Mesendoderm (in vitro differentiated cells): ENCODE data around the gene NDUFA7.
"Not testable (repeated sequence)": the region's sequence is repeated elsewhere in the genome, so short reads cannot be mapped to it uniquely, and the experiment has no call there.

Experiments
- DNase-seq: peaks from one replicate; pipeline ENCODE4 v3.0.0; 2013
- H2AK5ac ChIP-seq: 2 replicates; pipeline ENCODE4 v1.6.1; 2013; ENCODE audit warnings: low read length, inconsistent platforms
- H2BK120ac ChIP-seq: 2 replicates; pipeline ENCODE4 v1.6.1; 2013; ENCODE audit warnings: low read depth, mild to moderate bottlenecking, low read length, moderate library complexity, mixed read lengths
- H2BK15ac ChIP-seq: replicated peaks from 2 replicates; pipeline ENCODE4 v1.6.1; 2013; ENCODE audit warnings: low read depth, mild to moderate bottlenecking, moderate library complexity
- H2BK5ac ChIP-seq: 2 replicates; pipeline ENCODE4 v1.6.1; 2013; ENCODE audit warnings: low read length, inconsistent platforms
- H3K18ac ChIP-seq: 2 replicates; pipeline ENCODE4 v1.6.1; 2013; ENCODE audit warnings: mild to moderate bottlenecking, low read length, mixed read lengths
- H3K23ac ChIP-seq: one replicate; pipeline ENCODE4 v1.6.1; 2013; ENCODE audit warnings: low read length
- H3K27ac ChIP-seq: 2 replicates; pipeline ENCODE4 v1.5.1; 2013; ENCODE audit warnings: low read depth, mild to moderate bottlenecking, inconsistent platforms, low read length, moderate library complexity
- H3K27me3 ChIP-seq: 2 replicates; pipeline ENCODE4 v1.6.1; 2013; ENCODE audit warnings: low read length, control low read depth, mild to moderate bottlenecking, inconsistent platforms; ENCODE audit not compliant: insufficient read depth, poor library complexity
- H3K36me3 ChIP-seq: 2 replicates; pipeline ENCODE4 v1.6.1; 2013; ENCODE audit warnings: low read length, inconsistent platforms; ENCODE audit not compliant: control insufficient read depth, insufficient read depth
- H3K4ac ChIP-seq: one replicate; pipeline ENCODE4 v1.6.1; 2013; ENCODE audit warnings: low read depth, mild to moderate bottlenecking, low read length, moderate library complexity
- H3K4me1 ChIP-seq: 2 replicates; pipeline ENCODE4 v1.6.1; 2013; ENCODE audit warnings: low read depth, low read length, inconsistent platforms; ENCODE audit not compliant: control insufficient read depth
- H3K4me2 ChIP-seq: 2 replicates; pipeline ENCODE4 v1.6.1; 2013; ENCODE audit warnings: low read length
- H3K4me3 ChIP-seq: 2 replicates; pipeline ENCODE4 v1.5.1; 2013; ENCODE audit warnings: mild to moderate bottlenecking, low read length
- H3K56ac ChIP-seq: one replicate; pipeline ENCODE4 v1.6.1; 2013; ENCODE audit warnings: low read length
- H3K79me1 ChIP-seq: 2 replicates; pipeline ENCODE4 v1.6.1; 2013; ENCODE audit warnings: low read length, inconsistent platforms
- H3K79me2 ChIP-seq: 2 replicates; pipeline ENCODE4 v1.6.1; 2013; ENCODE audit warnings: mild to moderate bottlenecking, low read length; ENCODE audit not compliant: control insufficient read depth, insufficient read depth
- H3K9ac ChIP-seq: 2 replicates; pipeline ENCODE4 v1.6.1; 2013; ENCODE audit warnings: low read length, inconsistent platforms
- H4K5ac ChIP-seq: one replicate; pipeline ENCODE4 v1.6.1; 2013; ENCODE audit warnings: low read length
- H4K8ac ChIP-seq: one replicate; pipeline ENCODE4 v1.6.1; 2013; ENCODE audit warnings: low read depth, mild to moderate bottlenecking, control low read depth, low read length, moderate library complexity
- WGBS: extraction: QIAGEN DNeasy Blood & Tissue Kit; methylation state at CpG from one replicate; pipeline ENCODE4 v1.1.7; 2013; ENCODE audit warnings: low lambda C conversion rate, missing lambda C conversion rate; ENCODE audit not compliant: insufficient coverage; ENCODE audit errors: extremely low coverage; 5-methylcytosine and 5-hydroxymethylcytosine counted together

The NDUFA7 gene

DNA sequence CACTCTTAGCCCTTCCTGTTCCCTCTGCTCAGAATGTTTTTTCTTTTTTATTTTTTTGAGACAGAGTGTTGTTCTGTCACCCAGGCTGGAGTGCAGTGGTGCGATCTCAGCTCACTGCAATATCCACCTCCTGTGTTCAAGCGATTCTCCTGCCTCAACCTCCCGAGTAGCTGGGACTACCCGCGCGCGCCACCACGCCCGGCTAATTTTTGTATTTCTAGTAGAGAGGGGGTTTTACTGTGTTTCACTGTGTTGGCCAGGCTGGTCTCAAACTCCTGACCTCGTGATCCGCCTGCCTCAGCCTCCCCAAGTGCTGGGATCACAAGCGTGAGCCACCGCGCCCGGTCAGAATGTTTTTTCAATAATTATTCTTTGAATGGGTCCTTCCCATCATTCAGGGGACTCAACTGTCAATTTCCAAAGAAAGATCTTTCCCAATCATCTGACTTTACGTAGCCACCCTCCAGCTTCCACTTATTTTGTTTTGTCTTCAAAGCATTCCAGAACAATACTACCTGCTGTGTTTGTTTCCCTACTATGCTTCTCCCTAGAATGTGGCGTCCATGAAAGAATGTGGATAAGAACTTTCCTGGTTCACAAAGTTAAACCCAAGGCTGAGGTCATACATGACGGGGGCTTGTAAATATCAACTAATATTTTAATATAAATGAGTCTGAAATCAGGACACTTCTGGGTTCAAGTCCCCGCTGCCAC lies 1.2 kb downstream of the NDUFA7 start:
- H3K36me3 ChIP-seq, result peaks cover 7% of the 10 kb centered on the region
- H3K18ac ChIP-seq, result no peak overlapping the region

DNA sequence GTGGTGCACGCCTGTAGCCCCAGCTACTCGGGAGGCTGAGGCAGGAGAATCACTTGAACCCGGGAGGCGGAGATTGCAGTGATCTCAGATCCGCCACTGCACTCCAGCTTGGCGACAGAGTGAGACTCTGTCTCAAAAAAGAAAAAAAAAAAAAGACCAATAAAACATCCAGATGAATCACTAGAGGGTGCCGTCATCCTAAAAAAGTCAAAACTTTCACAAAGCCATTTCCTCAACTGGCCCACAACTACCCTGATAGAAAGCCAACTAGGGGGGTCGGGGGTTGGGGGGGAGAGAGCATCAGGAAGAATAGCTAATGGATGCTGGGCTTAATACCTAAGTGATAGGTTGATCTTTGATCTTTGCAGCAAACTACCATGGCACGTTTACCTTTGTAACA lies 2.3 kb downstream of the NDUFA7 start:
- H4K8ac ChIP-seq, H3K4me2 ChIP-seq, H3K56ac ChIP-seq, H2BK120ac ChIP-seq, H3K4me3 ChIP-seq, H3K9ac ChIP-seq, H2BK15ac ChIP-seq, H3K36me3 ChIP-seq, H3K27ac ChIP-seq, H4K5ac ChIP-seq, H3K4ac ChIP-seq, H2BK5ac ChIP-seq, H3K27me3 ChIP-seq, H3K18ac ChIP-seq, H3K23ac ChIP-seq, H2AK5ac ChIP-seq: not testable (repeated sequence)
- whole genome bisulfite sequencing, result no CpG with 5 or more reads among the region's 9 CpGs
- peaks cover 12% of the 10 kb centered on the region for H3K79me1 ChIP-seq
- DNase-seq, result peak; percentile 53
- H3K79me2 ChIP-seq, result peaks cover 26% of the 10 kb centered on the region
- H3K4me1 ChIP-seq, result peaks cover 12% of the 10 kb centered on the region

More for the DNA sequence above, 1.2 kb downstream of the NDUFA7 start:
- H3K4me1 ChIP-seq, result peaks cover 12% of the 10 kb centered on the region
- no peak overlapping the region for H2BK5ac ChIP-seq
- peaks cover 26% of the 10 kb centered on the region for H3K79me2 ChIP-seq
- H3K4ac ChIP-seq, result no peak overlapping the region
- H3K23ac ChIP-seq, result no peak overlapping the region
- peak overlapping the region; percentile 33 for H3K27ac ChIP-seq
- H4K8ac ChIP-seq, result no peak overlapping the region
- WGBS, result no CpG with 5 or more reads among the region's 19 CpGs
- peak overlapping the region; percentile 75 for H3K4me3 ChIP-seq
- H3K56ac ChIP-seq, result peak overlapping the region; percentile 96
- H3K9ac ChIP-seq, result peak overlapping the region; percentile 91
- H2BK15ac ChIP-seq, result no peak overlapping the region
- H2AK5ac ChIP-seq, result peak overlapping the region; percentile 29
- peak overlapping the region; percentile 95 for H3K4me2 ChIP-seq
- H3K79me1 ChIP-seq, result peaks cover 12% of the 10 kb centered on the region
- DNase-seq, result peak; percentile 80
- no peak overlapping the region for H4K5ac ChIP-seq
- no peaks in the 10 kb centered on the region for H3K27me3 ChIP-seq
- H2BK120ac ChIP-seq, result no peak overlapping the region

- peak overlapping the region; percentile 95 for H3K4ac ChIP-seq
- peak overlapping the region; percentile 54 for H3K23ac ChIP-seq
- WGBS, result no CpG with 5 or more reads among the region's 14 CpGs
- no peak overlapping the region for H3K4me2 ChIP-seq
- H2BK5ac ChIP-seq, result peak overlapping the region; percentile 73
- H3K36me3 ChIP-seq, result no peaks in the 10 kb centered on the region
- no peak for DNase-seq
- H3K18ac ChIP-seq, result peak overlapping the region; percentile 88
- H2BK15ac ChIP-seq, result no peak overlapping the region
- H4K5ac ChIP-seq, result no peak overlapping the region
- H3K27me3 ChIP-seq, result no peaks in the 10 kb centered on the region
- peaks cover 6% of the 10 kb centered on the region for H3K4me1 ChIP-seq
- H3K9ac ChIP-seq, result peak overlapping the region; percentile 40
- H3K4me3 ChIP-seq, result no peak overlapping the region
- H2BK120ac ChIP-seq, result peak overlapping the region; percentile 56
- no peak overlapping the region for H2AK5ac ChIP-seq
- peaks cover 5% of the 10 kb centered on the region for H3K79me1 ChIP-seq
- H3K56ac ChIP-seq, result peak overlapping the region; percentile 54
- H4K8ac ChIP-seq, result no peak overlapping the region
- H3K79me2 ChIP-seq, result peaks cover 10% of the 10 kb centered on the region
- H3K27ac ChIP-seq, result peak overlapping the region; percentile 94
Measured at GRCh38 chr19:8316351-8317125, 4.6 kb downstream of the NDUFA7 start.

DNA sequence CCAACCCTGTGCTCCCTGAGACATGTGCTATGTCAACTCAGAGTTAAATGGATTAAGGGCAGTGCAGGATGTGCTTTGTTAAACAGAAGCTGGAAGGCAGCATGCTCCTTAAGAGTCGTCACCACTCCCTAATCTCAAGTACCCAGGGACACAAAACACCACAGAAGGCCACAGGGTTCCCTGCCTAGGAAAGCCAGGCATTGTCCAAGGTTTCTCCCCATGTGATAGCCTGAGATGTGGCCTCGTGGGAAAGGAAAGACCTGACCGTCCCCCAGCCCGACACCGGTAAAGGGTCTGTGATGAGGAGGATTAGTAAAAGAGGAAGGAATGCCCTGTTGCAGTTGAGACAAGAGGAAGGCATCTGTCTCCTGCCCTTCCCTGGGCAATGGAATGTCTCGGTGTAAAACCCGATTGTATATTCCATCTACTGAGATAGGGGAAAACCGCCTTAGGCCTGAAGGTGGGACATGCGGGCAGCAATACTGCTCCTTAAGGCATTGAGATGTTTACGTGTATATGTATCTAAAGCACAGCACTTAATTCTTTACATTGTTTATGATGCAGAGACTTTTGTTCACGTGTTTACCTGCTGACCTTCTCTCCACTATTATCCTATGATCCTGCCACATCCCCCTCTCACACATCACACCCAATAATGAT lies 6.1 kb downstream of the NDUFA7 start:
- not testable (repeated sequence) for H3K4me2 ChIP-seq, H3K27me3 ChIP-seq, H3K4ac ChIP-seq, H3K9ac ChIP-seq, H4K5ac ChIP-seq, H4K8ac ChIP-seq, H3K79me2 ChIP-seq, H3K4me1 ChIP-seq, H2BK5ac ChIP-seq, H2AK5ac ChIP-seq, H3K79me1 ChIP-seq, H3K23ac ChIP-seq, H3K36me3 ChIP-seq, H3K18ac ChIP-seq, H2BK120ac ChIP-seq, H2BK15ac ChIP-seq, H3K4me3 ChIP-seq
- peak overlapping the region; percentile 10 for H3K56ac ChIP-seq
- DNase-seq, result peak; percentile 92
- H3K27ac ChIP-seq, result peak overlapping the region; percentile 83
- WGBS, result no CpG with 5 or more reads among the region's 11 CpGs

DNA sequence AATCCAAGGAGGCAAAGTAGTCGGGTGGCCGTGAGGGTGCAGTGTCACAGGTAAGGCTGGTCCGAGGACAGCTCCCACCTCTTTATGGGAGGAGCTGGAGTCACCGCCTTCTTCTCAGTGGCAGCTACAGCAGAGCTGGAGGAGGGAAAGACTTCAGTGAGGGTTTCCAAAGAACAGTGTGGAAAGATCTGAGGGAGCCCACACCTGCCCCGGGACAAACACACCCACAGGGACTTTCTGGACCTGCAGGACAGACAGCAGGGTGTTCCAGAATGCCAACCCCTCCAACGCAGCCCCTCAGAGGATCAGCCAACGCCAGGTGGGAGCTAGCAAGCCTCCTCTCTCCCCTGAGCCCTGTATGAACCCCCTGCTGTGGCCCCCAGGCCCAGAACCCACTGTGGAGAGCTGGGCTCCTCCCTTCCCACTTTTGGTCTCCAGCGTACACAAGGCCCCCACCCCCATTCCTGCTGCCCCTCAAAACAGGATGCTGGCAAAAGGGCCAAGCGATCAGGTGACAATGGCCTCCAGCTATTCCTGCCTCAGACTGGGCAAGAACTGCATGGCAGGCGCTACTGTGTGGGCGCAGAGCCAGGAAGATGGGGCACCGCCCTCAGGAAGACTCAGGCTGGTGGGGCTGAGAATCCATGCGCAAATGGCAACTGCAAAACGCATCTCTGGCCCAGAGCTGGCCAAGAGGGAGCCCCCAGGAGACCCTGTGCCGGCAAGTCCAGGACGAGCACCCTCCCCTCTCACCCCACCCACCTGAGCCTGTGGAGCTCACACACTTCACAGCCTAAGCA lies 9.5 kb downstream of the NDUFA7 start:
- Histone ChIP-seq H4K8ac (no peak overlapping the region), H3K56ac (no peak overlapping the region), H3K27ac (no peak overlapping the region), H2BK5ac (no peak overlapping the region), H3K4ac (no peak overlapping the region), H3K4me2 (no peak overlapping the region), H3K27me3 (no peaks in the 10 kb centered on the region), H3K36me3 (no peaks in the 10 kb centered on the region), H3K79me1 (peaks cover 6% of the 10 kb centered on the region), H3K4me3 (no peak overlapping the region), H3K9ac (no peak overlapping the region), H3K4me1 (peaks cover 5% of the 10 kb centered on the region), H3K18ac (no peak overlapping the region), H3K79me2 (peaks cover 2% of the 10 kb centered on the region), H2BK15ac (no peak overlapping the region), H2BK120ac (no peak overlapping the region), H3K23ac (no peak overlapping the region), H4K5ac (no peak overlapping the region), H2AK5ac (no peak overlapping the region)
- no CpG with 5 or more reads among the region's 16 CpGs for WGBS
- no peak for DNase-seq
